Measurements from ENCODE around the gene CDH4. TPM values are rescaled to one million over a fixed set of nuclear protein-coding genes. Genes with fewer than 3 reads are reported as not detected.

Gene CDH4
- total and polyA plus RNA-seq, 2 of the 4 experiments (the other 2 are of a cell fraction) = 1.6 to 3.5 TPM

DNA sequence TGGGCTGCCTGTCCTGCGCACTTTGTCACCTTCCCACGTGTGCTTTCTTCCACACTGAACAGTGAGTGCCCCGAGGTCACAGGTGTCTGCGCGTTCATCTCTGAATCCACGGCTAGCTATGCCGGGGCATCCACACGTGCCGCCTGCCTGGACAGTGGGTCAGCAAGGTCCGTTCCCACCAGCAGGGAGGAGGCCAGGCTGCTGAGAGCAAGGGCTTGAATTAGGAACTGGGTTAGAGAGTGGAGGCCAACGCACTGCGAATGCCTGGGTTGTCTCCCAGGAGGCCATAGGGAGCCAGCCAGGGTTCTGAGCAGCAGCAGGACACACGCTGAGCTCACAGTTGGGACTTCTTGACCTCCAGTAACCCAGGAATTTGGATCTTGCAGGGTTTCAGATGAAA lies 565.5 kb downstream of the CDH4 start (continued):
- TF ChIP-seq RAD21 (IDR thresholded peaks at IDR 0.05; ENCODE audit: low read length) (no peak), MXI1 (IDR thresholded peaks at IDR 0.05; ENCODE audit: borderline replicate concordance, low read depth, low read length) (no peak), MAFK (IDR thresholded peaks at IDR 0.05; ENCODE audit: low read depth, low read length) (no peak)

DNA sequence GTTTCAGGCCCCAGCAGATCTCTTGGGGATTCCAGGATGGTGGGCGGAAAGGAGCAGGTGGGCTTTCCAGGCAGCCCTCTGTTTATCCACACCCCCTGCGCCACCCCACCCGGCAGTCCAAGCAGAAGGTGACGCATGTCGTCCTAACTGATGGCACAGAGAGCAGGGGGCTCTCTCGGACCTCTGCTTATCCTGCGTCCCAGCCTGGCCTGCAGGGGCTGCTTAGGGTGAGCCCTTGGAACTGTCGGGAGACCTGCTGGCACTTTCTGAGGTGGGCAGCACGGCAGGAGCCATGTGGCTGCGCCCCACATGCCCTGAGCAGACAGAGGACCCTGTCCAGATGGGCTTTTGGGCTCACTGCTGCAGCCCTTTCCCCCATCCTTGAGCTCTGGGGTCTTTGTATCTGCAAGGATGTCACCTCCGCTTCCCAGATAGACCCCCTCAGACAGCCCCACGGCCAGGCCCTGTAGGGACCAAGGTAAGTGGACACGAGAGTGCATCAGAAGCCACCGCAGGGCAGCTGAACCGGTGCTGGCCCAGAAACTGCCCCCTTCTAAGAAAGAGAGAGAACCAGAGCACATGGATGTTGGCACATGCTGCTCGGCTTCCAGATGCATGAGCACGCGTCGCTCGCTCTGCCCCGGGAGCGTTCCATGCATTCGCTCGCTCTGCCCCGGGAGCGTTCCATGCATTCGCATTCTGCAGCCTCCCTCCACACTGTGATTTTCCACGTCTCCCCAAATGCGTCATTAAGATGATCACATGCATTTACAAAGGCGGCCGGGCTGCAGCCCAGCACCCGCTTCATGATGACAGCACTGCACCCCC lies 566.9 kb downstream of the CDH4 start:
- dilution Hi-C loops (cut with HindIII; ENCODE audit: low sequenced_read_pairs, unreplicated experiment) = no loop called here
- no peak overlapping the region for H3K56ac ChIP-seq (ENCODE audit: extremely low read depth, insufficient read depth, low read length)
- peaks cover 1% of the 10 kb centered on the region; the same call in 1 of the 2 replicates for H3K9me3 ChIP-seq (ENCODE audit: control insufficient read depth, insufficient read depth, low read length)
- no peak for ATAC-seq (ENCODE audit: low read depth)
- H3K9ac ChIP-seq (ENCODE audit: low read depth, low read length) = no peak overlapping the region
- H2AFZ ChIP-seq (replicated peaks; ENCODE audit: low read length, poor library complexity) = no peak overlapping the region
- no peak overlapping the region for H3K4me2 ChIP-seq (ENCODE audit: low read depth, low read length)
- TF ChIP-seq RCOR1 (IDR thresholded peaks at IDR 0.05; ENCODE audit: insufficient replicate concordance, low read length) (no peak), BHLHE40 (IDR thresholded peaks at IDR 0.05; ENCODE audit: low read depth, low read length) (no peak)
- ChIA-PET POLR2A (ENCODE audit: unreplicated experiment) (no interaction called here), CTCF (no interaction called here)
- no peak overlapping the region for H3K4me3 ChIP-seq (ENCODE audit: insufficient read depth, low read depth, low read length)
- no peak overlapping the region for H2BK15ac ChIP-seq (ENCODE audit: low read depth, low read length)
- H3K18ac ChIP-seq (ENCODE audit: low read depth, low read length) = no peak overlapping the region
- no peak overlapping the region for H3K4ac ChIP-seq (ENCODE audit: low read depth, low read length)
- no peaks in the 10 kb centered on the region for H3K79me1 ChIP-seq (ENCODE audit: low read depth in 1 of 2, low read length in 2 of 2)
- no peaks in the 10 kb centered on the region for H3K9me1 ChIP-seq (ENCODE audit: insufficient read depth, low read length)
- H2AK5ac ChIP-seq (ENCODE audit: low read depth, low read length) = no peak overlapping the region
- no peak overlapping the region for H2BK20ac ChIP-seq (ENCODE audit: low read depth, low read length)
- H3K27me3 ChIP-seq (ENCODE audit: control insufficient read depth, insufficient read depth, low read length) = peaks cover 2% of the 10 kb centered on the region; the same call in 1 of the 2 replicates
- in situ Hi-C loops (cut with MboI; ENCODE audit: low sequenced_read_pairs) = no loop called here
- H4K20me1 ChIP-seq (ENCODE audit: insufficient read depth, low read length) = no peaks in the 10 kb centered on the region
- H3K4me1 ChIP-seq (ENCODE audit: control insufficient read depth, insufficient read depth, low read length) = no peaks in the 10 kb centered on the region
- intact Hi-C loops (cut with micrococcal nuclease) = no loop called here
- BruUV-seq (replicated peaks) = no TSS peak
- no peak overlapping the region for H4K5ac ChIP-seq (ENCODE audit: low read depth, low read length)
- no peak overlapping the region for H2BK5ac ChIP-seq (ENCODE audit: low read depth, low read length, poor library complexity, severe bottlenecking)
- H3K27ac ChIP-seq (ENCODE audit: insufficient read depth, low read length) = no peak overlapping the region
- no peak overlapping the region for H4K8ac ChIP-seq (ENCODE audit: low read depth in 2 of 2, low read length in 2 of 2)
- WGBS, 2 experiments (ENCODE audit: extremely low coverage in 2 of 2, insufficient read length in 1 of 2) = 87% methylated on average over 15 of the region's 32 CpGs; no CpG with 5 or more reads in 1 of the 2 experiments
- H4K91ac ChIP-seq (ENCODE audit: insufficient read depth, low read depth, low read length) = no peak overlapping the region
- no peak overlapping the region for H2BK120ac ChIP-seq (ENCODE audit: low read depth, low read length)
- H3K36me3 ChIP-seq (ENCODE audit: control insufficient read depth, insufficient read depth, low read length) = no peaks in the 10 kb centered on the region
- no peak for DNase-seq
- no peak overlapping the region for H3K14ac ChIP-seq (replicated peaks; ENCODE audit: low read depth, low read length)
- no peak overlapping the region for H2AK9ac ChIP-seq (replicated peaks; ENCODE audit: low read depth, low read length, poor library complexity)
- H3K23ac ChIP-seq (ENCODE audit: low read depth, low read length) = no peak overlapping the region

Measured in IMR-90 (cell line).